ENCODE results near the gene RFX2.

RFX2 gene

GRCh38 chr19:6061376-6062130 is 48.7 kb downstream of the RFX2 start:
- Histone ChIP-seq H4K20me1 (ENCODE audit: insufficient read depth) (no peaks in the 10 kb centered on the region), H3K4me1 (ENCODE audit: low read depth, poor library complexity, severe bottlenecking) (no peaks in the 10 kb centered on the region), H3K4me3 (IDR thresholded peaks at IDR 0.05; ENCODE audit: insufficient read depth, low read depth, low read length) (no peak overlapping the region), H3K27ac (no peak overlapping the region), H3K79me2 (ENCODE audit: insufficient read depth, low read depth) (no peaks in the 10 kb centered on the region), H2AFZ (ENCODE audit: low read depth) (no peak overlapping the region), H3K4me2 (no peak overlapping the region), H3K27me3 (ENCODE audit: insufficient read depth, low read depth) (no peaks in the 10 kb centered on the region), H3K9ac (no peak overlapping the region), H3K36me3 (ENCODE audit: insufficient read depth) (no peaks in the 10 kb centered on the region)
- no peak for TF ChIP-seq CTCF (conservative IDR thresholded peaks at IDR 0.05; ENCODE audit: low read depth, low read length)

- no peaks in the 10 kb centered on the region for H3K27me3 ChIP-seq (ENCODE audit: insufficient read depth, low read depth)
- no peak overlapping the region for H3K9ac ChIP-seq
- no peaks in the 10 kb centered on the region for H4K20me1 ChIP-seq (ENCODE audit: insufficient read depth)
- no peak overlapping the region for H3K4me2 ChIP-seq
- H2AFZ ChIP-seq (ENCODE audit: low read depth) = no peak overlapping the region
- TF ChIP-seq CTCF (conservative IDR thresholded peaks at IDR 0.05; ENCODE audit: low read depth, low read length) = no peak
- H3K79me2 ChIP-seq (ENCODE audit: insufficient read depth, low read depth) = no peaks in the 10 kb centered on the region
- no peaks in the 10 kb centered on the region for H3K4me1 ChIP-seq (ENCODE audit: low read depth, poor library complexity, severe bottlenecking)
- H3K4me3 ChIP-seq (IDR thresholded peaks at IDR 0.05; ENCODE audit: insufficient read depth, low read depth, low read length) = no peak overlapping the region
- no peak overlapping the region for H3K27ac ChIP-seq
- no peaks in the 10 kb centered on the region for H3K36me3 ChIP-seq (ENCODE audit: insufficient read depth)
These were observed 49.5 kb downstream of the RFX2 start for GRCh38 chr19:6060600-6061375.

GRCh38 chr19:6059988-6060599 is 50.2 kb downstream of the RFX2 start:
- Histone ChIP-seq H3K4me3 (IDR thresholded peaks at IDR 0.05; ENCODE audit: insufficient read depth, low read depth, low read length) (no peak overlapping the region), H3K9ac (no peak overlapping the region), H3K27me3 (ENCODE audit: insufficient read depth, low read depth) (no peaks in the 10 kb centered on the region), H3K27ac (no peak overlapping the region), H3K4me1 (ENCODE audit: low read depth, poor library complexity, severe bottlenecking) (no peaks in the 10 kb centered on the region), H3K79me2 (ENCODE audit: insufficient read depth, low read depth) (no peaks in the 10 kb centered on the region), H3K4me2 (no peak overlapping the region), H2AFZ (ENCODE audit: low read depth) (no peak overlapping the region), H3K36me3 (ENCODE audit: insufficient read depth) (no peaks in the 10 kb centered on the region), H4K20me1 (ENCODE audit: insufficient read depth) (no peaks in the 10 kb centered on the region)
- TF ChIP-seq CTCF (conservative IDR thresholded peaks at IDR 0.05; ENCODE audit: low read depth, low read length) = no peak

GRCh38 chr19:6059396-6059947 is 50.8 kb downstream of the RFX2 start:
- Histone ChIP-seq H3K36me3 (ENCODE audit: insufficient read depth) (no peaks in the 10 kb centered on the region), H2AFZ (ENCODE audit: low read depth) (no peak overlapping the region), H3K27me3 (ENCODE audit: insufficient read depth, low read depth) (no peaks in the 10 kb centered on the region), H4K20me1 (ENCODE audit: insufficient read depth) (no peaks in the 10 kb centered on the region), H3K79me2 (ENCODE audit: insufficient read depth, low read depth) (no peaks in the 10 kb centered on the region), H3K4me2 (no peak overlapping the region), H3K4me1 (ENCODE audit: low read depth, poor library complexity, severe bottlenecking) (no peaks in the 10 kb centered on the region), H3K27ac (no peak overlapping the region), H3K9ac (no peak overlapping the region), H3K4me3 (IDR thresholded peaks at IDR 0.05; ENCODE audit: insufficient read depth, low read depth, low read length) (no peak overlapping the region)
- TF ChIP-seq CTCF (conservative IDR thresholded peaks at IDR 0.05; ENCODE audit: low read depth, low read length) = no peak

Measured in KMS-11 (cell line).